PC-3 (cell line): Measurements from ENCODE around the gene CYP2S1.

Source experiments
- EZH2 ChIP-seq: fragments of 300-600 bp; sonication (generic); IDR thresholded peaks from one replicate; pipeline ENCODE4 v1.6.1; 2017; ENCODE audit warnings: antibody characterized with exemption, mild to moderate bottlenecking, low read length; ENCODE audit not compliant: unreplicated experiment
- EZH2phosphoT487 ChIP-seq: fragments of 300-600 bp; sonication (generic); IDR thresholded peaks from 2 replicates; pipeline ENCODE4 v1.6.1; 2018; ENCODE audit warnings: mild to moderate bottlenecking, antibody characterized with exemption, low read length, borderline replicate concordance
- TF ChIP-seq, protein P1 (sequence below): fragments of 300-600 bp; sonication (generic); conservative IDR thresholded peaks from 2 replicates; pipeline ENCODE4 v1.5.1; 2017; ENCODE audit warnings: antibody characterized with exemption, low read depth, mild to moderate bottlenecking, low read length

GRCh38 chr19:41220811-41221210 lies 27.8 kb downstream of the CYP2S1 start:
- TF ChIP-seq, protein P1, sequence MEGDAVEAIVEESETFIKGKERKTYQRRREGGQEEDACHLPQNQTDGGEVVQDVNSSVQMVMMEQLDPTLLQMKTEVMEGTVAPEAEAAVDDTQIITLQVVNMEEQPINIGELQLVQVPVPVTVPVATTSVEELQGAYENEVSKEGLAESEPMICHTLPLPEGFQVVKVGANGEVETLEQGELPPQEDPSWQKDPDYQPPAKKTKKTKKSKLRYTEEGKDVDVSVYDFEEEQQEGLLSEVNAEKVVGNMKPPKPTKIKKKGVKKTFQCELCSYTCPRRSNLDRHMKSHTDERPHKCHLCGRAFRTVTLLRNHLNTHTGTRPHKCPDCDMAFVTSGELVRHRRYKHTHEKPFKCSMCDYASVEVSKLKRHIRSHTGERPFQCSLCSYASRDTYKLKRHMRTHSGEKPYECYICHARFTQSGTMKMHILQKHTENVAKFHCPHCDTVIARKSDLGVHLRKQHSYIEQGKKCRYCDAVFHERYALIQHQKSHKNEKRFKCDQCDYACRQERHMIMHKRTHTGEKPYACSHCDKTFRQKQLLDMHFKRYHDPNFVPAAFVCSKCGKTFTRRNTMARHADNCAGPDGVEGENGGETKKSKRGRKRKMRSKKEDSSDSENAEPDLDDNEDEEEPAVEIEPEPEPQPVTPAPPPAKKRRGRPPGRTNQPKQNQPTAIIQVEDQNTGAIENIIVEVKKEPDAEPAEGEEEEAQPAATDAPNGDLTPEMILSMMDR, result no peak
- TF ChIP-seq EZH2, result no peak
- no peak for TF ChIP-seq EZH2phosphoT487
